Measurements from ENCODE around the gene GPSM1. TPM values are rescaled to one million over a fixed set of nuclear protein-coding genes. Genes with fewer than 3 reads are reported as not detected.

GPSM1 gene
- total and polyA plus RNA-seq, 4 donors: 12.6 to 41.6 (median 22.7) TPM

GRCh38 chr9:136343884-136344269 is 16.5 kb downstream of the GPSM1 start:
- H3K36me3 ChIP-seq (ENCODE audit: control insufficient read depth in 4 of 4, insufficient read depth in 4 of 4, low read length in 4 of 4): peaks cover 0 to 17% (median 6%) of the 10 kb centered on the region in 4 donors
- WGBS, 2 donors: 92 to 96% methylated on average over 24 of the region's 24 CpGs
- DNase-seq (no peak), ATAC-seq (ENCODE audit: insufficient read depth, low FRiP score) (no peak)
- no peak overlapping the region for H3K9ac ChIP-seq (ENCODE audit: insufficient read depth in 1 of 2, low read length in 2 of 2)
- H3K9me3 ChIP-seq (ENCODE audit: control insufficient read depth in 4 of 4, insufficient read depth in 3 of 4, low read length in 3 of 4): no peaks in the 10 kb centered on the region
- peak overlapping the region; percentile 54 to 58 for H3K27ac ChIP-seq (ENCODE audit: low read depth in 1 of 2, low read length in 1 of 2)
- no peaks in the 10 kb centered on the region for H3K27me3 ChIP-seq (ENCODE audit: control insufficient read depth in 3 of 3, insufficient read depth in 3 of 3, low read length in 2 of 3)
- no peak for TF ChIP-seq CTCF (IDR thresholded peaks at IDR 0.05; ENCODE audit: control extremely low read depth, extremely low read depth)
- H3K4me3 ChIP-seq: no peak overlapping the region
- peaks cover 0 to 34% (median 4%) of the 10 kb centered on the region in 5 donors for H3K4me1 ChIP-seq (ENCODE audit: control insufficient read depth in 5 of 5, insufficient read depth in 5 of 5, low read length in 5 of 5)

DNA sequence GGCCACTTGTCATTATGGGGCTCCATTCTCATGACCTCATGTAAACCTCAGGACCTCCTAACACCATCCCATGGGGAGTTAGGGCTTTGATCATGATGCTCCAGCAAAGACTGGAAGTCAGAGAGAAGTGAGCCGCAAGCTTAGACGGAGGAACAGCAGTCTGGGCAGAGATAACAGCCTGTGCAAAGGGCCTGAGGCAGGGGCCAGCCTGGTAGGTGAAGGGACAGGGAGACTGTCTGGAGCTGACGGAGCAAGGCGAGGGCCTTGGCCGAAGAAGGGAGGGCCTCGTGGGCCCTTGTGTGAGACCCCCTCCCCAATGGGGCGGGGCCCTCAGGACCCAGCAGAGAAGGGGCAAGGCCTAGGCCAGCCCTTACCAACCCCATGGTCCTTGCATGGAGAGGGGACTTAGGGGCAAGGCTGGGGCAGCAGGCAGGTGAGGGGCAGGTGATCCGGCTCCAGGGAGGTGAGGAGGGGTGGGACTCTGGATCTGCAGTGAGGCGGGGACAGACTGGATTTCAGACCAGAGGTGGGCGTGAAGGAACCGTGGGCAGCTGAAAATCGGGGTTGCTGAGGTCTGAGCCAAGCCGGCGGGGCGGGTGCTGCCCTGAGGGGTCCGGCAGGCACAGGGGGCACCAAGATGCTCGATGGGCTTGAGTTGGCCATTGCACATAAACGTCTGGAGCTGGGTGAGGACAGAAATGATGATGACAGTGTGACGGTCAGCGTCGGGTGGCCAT is 17.4 kb downstream of the GPSM1 start:
- H3K27me3 ChIP-seq (ENCODE audit: control insufficient read depth in 3 of 3, insufficient read depth in 3 of 3, low read length in 2 of 3): no peaks in the 10 kb centered on the region
- peak overlapping the region in 1 of 2 donors; percentile 54 for H3K27ac ChIP-seq (ENCODE audit: low read depth in 1 of 2, low read length in 1 of 2)
- H3K9ac ChIP-seq (ENCODE audit: insufficient read depth in 1 of 2, low read length in 2 of 2): no peak overlapping the region
- H3K9me3 ChIP-seq (ENCODE audit: control insufficient read depth in 4 of 4, insufficient read depth in 3 of 4, low read length in 3 of 4): no peaks in the 10 kb centered on the region
- TF ChIP-seq CTCF (IDR thresholded peaks at IDR 0.05; ENCODE audit: control extremely low read depth, extremely low read depth): no peak
- ATAC-seq (ENCODE audit: insufficient read depth, low FRiP score): no peak
- DNase-seq: no peak
- WGBS, 2 donors: 64 to 85% methylated on average over 21 of the region's 21 CpGs
- peaks cover 0 to 34% (median 4%) of the 10 kb centered on the region in 5 donors for H3K4me1 ChIP-seq (ENCODE audit: control insufficient read depth in 5 of 5, insufficient read depth in 5 of 5, low read length in 5 of 5)
- H3K4me3 ChIP-seq: no peak overlapping the region
- H3K36me3 ChIP-seq (ENCODE audit: control insufficient read depth in 4 of 4, insufficient read depth in 4 of 4, low read length in 4 of 4): peaks cover 0 to 17% (median 7%) of the 10 kb centered on the region in 4 donors

- DNase-seq (no peak), ATAC-seq (ENCODE audit: insufficient read depth, low FRiP score) (peak; percentile 52)
- no peak overlapping the region for H3K9ac ChIP-seq (ENCODE audit: insufficient read depth in 1 of 2, low read length in 2 of 2)
- no peak for TF ChIP-seq CTCF (IDR thresholded peaks at IDR 0.05; ENCODE audit: control extremely low read depth, extremely low read depth)
- H3K4me1 ChIP-seq (ENCODE audit: control insufficient read depth in 5 of 5, insufficient read depth in 5 of 5, low read length in 5 of 5): peaks cover 0 to 34% (median 4%) of the 10 kb centered on the region in 5 donors
- no peak overlapping the region for H3K4me3 ChIP-seq
- no peaks in the 10 kb centered on the region for H3K9me3 ChIP-seq (ENCODE audit: control insufficient read depth in 4 of 4, insufficient read depth in 3 of 4, low read length in 3 of 4)
- H3K27me3 ChIP-seq (ENCODE audit: control insufficient read depth in 3 of 3, insufficient read depth in 3 of 3, low read length in 2 of 3): no peaks in the 10 kb centered on the region
- peak overlapping the region; percentile 36 to 61 for H3K27ac ChIP-seq (ENCODE audit: low read depth in 1 of 2, low read length in 1 of 2)
- 48 to 64% methylated on average over 41 to 43 of the region's 43 CpGs for WGBS, 2 donors
- H3K36me3 ChIP-seq (ENCODE audit: control insufficient read depth in 4 of 4, insufficient read depth in 4 of 4, low read length in 4 of 4): peaks cover 0 to 10% (median 5%) of the 10 kb centered on the region in 4 donors
Measured at GRCh38 chr9:136345281-136346156, 18.2 kb downstream of the GPSM1 start.
